Hypothalamus (tissue), 51 donors: ENCODE data around the gene ULBP2.
A peak's percentile ranks its signal among the peaks of the same experiment; 100 is the strongest.
"Not testable (repeated sequence)": the region's sequence is repeated elsewhere in the genome, so short reads cannot be mapped to it uniquely, and the experiment has no call there.

Source experiments
- DNase-seq, 51 donors: peaks; one replicate each; lab custom pipeline; 2025; lab: John Stamatoyannopoulos, UW

Gene ULBP2

DNA sequence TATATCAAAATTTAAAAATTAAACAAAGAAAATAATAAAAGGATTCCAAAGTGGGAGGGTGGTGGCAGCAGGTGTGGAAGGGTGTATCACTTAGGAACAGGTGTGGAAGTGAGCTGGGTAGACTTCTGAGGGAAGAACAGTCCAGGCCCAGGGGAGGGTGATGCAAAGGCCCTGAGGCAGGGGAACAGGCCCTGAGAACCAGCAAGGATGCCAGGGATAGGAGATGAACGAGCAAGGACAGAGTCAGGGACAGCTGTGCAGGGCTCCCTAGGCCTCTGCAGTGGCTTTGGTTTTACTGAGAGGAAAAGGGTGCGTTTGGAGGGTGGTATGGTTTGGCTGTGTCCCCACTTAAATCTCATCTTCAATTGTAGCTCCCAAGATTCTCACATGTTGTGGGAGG, 34.5 kb upstream of the ULBP2 start:
- DNase-seq: no peak

DNA sequence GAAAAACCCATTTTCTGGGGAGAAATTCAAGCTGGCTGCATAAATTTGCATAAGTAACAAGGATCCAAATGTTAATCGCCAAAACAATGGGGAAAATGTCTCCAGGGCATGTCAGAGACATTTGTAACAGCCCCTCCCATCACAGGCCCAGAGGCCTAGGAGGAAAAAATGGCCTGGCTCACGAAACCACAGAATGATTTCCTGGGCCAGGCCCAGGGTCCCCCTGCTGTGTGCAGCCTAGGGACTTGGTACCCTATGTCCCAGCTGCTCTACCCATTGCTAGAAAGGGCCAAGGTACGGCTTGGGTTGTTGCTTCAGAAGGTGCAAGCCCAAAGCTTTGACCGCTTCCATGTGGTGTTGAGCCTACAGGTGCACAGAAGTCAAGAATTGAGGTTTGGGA, 33.3 kb upstream of the ULBP2 start:
- DNase-seq: not testable (repeated sequence)

DNA sequence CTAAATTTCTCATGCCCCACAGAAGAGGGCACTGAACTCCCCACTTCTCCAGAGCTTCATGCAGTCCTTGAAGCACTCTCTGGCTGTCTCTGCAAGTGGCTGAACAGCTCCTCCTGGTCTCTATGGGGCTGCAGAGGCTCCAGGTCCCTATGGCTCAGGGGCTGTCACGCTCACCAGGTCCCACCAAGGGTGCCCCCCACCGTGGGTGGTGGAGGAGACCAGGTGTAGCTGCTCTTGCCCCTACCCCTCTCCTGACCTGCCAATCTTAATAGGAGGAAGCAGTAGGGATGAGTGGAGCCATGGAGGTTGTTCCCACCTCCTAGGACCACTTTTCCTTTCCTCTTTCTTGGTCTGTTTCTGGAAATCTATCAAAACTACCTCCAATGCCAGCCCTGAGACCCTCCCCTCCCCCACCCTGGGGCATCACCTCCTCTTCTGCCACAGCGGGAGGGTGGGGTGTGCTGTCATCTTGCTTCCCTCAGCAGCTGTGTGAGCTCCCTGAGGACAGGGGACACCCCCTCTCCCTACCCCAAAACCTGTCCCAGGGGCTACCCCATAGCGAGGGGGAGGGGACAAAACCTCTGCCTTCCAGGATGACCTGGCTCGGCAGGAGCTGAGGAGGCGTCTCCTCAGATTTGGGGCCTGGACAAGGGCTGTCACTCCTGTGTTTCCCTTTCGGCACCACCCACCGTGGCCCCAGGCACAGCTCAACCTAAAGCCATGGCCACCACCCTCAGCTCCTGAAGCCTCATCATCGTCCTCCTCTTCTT, 31.9 kb upstream of the ULBP2 start:
- no peak for DNase-seq

DNA sequence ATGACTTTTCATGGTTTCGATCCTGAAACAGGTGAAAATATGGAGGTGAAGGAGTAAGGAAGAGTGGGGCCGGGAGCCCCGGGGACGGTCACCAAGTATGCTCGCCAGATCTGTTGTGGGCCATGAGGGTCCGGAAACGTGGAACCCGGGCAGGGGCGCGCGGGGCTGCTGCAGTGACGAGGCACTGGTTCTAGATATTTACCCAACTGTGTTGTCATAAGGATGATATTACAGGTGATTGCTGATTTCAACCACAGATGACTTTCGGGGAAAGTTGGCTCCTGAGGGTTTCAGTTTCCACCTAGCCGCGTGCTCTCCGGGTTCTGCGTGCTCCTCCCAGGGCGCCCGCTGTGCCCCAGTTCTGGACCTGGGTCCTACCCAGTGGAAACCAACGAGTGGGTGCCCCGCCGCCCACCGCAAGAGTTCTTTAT, 31.1 kb upstream of the ULBP2 start:
- no peak for DNase-seq

DNA sequence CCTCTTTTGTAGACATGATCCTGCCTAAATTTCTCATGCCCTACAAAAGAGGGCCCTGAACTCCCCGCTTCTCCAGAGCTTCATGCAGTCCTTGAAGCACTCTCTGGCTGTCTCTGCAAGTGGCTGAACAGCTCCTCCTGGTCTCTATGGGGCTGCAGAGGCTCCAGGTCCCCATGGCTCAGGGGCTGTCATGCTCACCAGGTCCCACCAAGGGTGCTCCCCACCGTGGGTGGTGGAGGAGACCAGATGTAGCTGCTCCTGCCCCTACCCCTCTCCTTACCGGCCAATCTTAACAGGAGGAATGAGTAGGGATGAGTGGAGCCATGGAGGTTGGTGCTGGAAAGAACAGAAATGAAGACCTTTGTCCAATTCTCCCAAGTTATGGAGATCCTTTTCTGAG, 29.1 kb upstream of the ULBP2 start:
- DNase-seq: not testable (repeated sequence)

DNA sequence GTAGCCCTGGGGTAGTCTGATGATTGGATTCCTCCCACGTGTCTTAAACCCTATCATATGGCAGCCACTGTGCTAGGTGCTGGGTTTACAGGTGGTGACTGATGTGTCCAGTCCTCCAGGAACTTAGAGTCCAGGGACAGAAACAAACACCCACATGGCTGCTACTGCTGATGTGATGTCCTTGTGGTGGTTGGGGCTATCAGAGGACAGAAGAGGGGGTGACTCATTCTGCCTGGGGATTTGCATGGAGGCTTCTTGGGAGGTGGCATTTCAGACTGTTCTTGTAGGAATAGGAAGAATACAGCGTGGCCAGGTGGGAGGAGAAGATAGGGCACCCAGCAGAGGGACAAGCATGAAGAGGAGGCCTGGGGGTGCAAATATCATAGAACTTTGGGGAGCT, 28.7 kb upstream of the ULBP2 start:
- no peak for DNase-seq

DNA sequence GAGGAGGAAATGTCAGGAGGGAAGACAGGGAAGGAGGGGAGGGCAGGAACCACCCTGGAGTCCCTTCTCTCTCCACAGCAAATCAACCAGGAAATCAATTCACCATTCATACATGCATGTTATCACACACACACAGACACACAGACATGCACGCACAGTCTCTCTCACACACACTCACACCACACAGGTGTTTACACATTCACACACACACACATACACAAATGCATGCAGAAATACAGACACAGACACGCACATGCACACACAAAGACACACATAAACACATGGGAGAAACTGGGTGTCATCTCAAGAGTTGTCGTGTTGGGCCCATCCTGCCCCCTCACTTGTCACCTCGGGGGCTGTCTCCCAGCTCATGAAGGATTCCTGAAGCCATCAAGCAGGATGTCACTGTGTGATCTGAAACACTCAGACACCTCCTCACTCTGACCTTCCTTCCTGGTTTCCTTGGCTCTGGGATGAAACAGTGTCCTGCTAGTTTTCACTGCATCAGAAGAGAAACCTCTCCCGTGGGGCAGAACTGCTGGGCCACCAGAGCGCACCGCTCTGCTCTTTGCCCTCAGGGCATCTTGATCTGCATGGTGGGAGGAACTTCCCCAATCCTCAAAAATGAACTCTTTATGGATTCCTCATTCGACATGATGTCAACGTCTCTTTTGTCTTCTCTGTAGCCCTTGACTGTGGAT, 28.1 kb upstream of the ULBP2 start:
- DNase-seq: no peak

DNA sequence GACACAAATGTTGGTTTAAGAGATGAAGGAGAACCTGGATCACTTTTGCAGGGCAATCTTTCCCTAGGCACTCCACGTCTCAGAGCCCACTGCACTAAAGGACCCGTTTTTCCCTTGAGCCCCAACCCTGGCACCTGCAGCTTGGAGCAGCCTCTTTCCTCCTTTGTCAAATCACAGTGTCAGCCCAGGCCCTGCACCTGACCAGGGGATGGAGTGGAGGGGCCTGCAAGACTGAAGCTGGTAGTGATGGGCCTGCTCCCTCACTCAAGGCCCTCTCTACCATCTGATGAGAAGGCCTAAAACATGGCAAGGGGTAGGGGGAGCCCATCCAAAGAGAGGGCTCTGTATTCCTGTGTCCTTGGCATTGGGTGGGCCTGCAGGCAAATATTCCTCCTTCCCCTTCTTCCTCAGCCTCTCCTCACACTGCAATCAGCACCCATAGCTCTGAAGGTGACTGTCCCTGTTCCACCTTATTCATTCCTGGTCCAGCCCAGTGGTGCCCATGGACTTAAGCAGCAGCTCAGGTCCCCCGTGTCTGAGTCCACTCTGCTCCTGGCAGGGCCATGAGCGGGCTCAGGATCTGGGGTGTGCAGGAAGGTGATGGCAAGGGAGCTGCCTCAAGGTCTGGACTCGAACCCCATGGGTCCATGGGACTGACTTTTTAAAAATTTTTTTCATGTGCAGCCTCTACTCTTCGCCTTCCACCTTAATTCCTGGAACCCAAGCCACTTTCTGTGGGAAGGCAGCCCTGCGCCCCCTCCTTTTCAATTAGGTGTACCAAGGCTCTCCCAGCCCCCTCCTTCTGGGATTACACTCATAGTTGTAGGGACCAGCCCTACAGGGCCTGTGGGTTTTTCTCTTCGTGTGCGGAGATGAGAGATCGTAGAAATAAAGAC, 25.6 kb upstream of the ULBP2 start:
- no peak for DNase-seq

DNA sequence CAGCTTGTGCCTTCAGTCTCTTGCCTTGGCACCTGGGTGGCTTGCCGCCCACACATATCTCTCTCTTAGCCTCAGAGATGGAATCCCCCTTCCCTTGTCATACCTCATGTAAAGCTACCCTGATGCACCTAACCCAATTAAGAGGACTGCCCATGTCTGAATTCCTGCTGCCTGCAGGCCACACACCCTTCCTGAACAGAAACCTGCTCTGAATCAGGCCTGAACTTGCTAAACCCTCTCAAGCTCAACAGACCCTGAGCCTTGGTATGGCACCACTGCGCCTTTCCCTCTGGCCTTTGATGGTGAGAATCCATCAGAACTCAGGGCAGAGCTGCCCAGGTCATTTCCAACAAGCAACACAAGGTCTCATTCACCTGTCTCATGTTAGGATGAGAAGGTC, 24.1 kb upstream of the ULBP2 start:
- DNase-seq: no peak

DNA sequence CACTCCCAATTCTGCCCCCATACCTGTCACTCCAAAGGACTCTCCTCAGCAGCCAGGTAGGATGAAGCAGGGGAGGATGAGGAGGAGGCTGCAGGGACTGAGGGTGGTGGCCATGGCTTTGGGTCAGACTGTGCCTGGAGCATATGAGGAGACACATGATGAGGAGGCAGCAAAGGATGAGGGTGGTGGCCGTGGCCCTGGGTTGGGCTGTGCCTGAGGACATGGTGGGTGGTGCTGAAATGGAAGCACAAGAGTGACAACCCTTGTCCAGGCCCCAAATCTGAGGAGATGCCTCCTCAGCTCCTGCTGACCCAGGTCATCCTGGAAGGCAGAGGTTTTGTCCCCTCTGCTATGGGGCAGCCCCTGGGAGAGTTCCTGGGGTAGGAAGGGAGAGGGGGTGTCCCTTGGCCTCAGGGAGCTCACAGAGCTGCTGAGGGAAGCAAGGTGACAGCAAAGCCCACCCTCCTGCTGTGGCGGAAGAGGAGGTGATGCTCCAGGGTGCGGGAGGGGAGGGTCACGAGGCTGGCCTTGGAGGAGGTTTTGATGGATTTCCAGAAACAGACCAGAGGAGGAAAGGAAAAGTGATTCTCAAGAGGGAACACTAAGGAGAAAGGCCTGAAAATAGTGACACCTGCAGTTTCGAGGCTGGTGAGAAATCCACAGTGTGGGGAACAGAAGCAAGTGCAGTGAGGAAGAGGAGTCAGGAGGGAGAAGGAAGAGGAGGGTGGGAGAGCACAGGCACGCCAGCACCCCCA, 23.5 kb upstream of the ULBP2 start:
- DNase-seq: no peak

DNA sequence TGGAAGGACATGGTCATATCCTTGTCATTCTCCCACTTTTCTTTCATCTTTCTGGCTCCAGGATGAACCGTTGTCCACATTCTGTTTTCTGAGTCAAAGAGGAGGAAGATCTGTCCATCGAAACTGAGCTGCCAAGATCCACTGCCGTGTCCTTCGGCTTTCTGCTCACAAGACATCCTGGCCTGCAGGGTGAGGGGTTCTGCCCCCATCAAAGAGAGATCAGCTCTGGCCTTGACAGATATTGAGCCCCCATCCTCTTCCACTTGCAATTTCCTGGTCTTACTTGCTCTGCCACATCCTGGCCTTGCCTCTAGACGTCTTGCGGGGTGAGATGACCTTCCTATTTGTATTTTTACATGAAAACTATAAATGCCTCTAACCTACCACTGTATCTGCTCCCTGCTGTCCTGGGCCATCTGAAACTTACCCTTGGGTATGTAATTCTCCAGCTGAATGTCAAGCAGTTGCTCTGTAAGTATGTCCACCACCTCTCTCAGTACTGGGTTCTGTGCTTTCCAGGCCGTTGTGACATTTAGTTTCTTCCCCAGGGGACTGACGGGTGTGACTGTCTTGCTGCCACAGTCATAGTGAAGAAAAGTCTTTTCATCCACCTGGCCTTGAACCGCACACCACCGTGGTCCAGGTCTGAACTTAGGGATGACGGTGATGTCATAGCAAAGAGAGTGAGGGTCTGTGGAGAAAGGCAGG, 22.5 kb upstream of the ULBP2 start:
- not testable (repeated sequence) for DNase-seq

DNA sequence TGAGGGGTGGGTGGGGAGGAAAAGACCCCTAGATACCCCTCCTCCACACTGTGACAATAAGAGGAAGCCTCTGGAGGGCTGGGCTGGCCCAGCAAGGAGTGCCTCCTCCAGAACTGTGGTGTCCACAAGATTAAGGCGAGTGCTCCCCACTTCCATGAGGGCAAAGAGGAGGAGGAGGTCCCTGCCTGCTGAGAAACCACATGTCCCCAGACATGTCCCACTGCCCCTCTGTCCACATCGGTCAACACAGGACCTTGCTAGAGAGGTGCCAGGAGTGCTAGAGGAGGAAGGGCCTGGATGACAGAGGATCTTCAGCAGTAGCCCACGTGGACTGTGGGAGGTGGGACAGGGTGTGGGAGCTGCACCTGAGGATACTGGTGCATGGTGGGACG, 22.0 kb upstream of the ULBP2 start:
- no peak for DNase-seq

DNA sequence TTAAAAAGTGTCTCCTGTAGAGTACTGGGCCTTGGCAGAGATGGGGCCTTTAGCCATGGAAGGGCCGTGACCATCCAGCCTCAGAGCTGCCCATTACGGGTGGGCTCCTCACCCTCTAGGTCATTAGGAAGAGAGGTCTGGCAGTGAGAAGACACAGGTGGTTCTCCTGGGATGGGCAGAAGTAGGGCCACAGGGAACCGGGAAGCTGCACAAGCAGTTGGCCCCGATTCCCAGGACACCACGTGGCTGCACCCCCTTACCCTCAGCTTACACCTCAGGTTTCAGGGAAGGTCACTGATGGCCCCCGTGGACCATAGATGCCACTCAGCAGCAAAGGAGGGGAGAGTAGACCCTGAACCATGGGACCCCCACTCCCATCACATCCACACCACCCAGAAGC, 20.5 kb upstream of the ULBP2 start:
- no peak for DNase-seq

DNA sequence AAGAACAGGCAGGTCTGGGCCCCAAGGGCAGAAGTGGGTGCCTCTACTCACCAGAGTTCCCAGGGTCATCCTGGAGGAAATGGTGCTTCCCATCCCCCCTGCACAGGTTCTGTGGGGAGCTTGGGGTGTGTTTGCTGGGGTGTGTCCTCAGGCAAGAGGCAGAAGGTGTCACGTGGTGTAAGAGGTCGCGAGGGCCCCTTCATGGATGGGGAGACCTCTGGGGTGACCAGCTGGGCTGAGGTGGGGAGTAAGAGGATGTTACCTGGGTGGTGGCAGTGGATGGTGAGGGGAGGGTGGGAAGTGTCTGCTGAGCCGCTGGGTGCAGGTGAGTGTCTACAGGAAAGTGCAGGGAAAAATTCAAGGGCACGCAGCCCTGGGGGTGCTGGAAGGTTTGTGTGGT, 19.7 kb upstream of the ULBP2 start:
- DNase-seq: not testable (repeated sequence)

DNA sequence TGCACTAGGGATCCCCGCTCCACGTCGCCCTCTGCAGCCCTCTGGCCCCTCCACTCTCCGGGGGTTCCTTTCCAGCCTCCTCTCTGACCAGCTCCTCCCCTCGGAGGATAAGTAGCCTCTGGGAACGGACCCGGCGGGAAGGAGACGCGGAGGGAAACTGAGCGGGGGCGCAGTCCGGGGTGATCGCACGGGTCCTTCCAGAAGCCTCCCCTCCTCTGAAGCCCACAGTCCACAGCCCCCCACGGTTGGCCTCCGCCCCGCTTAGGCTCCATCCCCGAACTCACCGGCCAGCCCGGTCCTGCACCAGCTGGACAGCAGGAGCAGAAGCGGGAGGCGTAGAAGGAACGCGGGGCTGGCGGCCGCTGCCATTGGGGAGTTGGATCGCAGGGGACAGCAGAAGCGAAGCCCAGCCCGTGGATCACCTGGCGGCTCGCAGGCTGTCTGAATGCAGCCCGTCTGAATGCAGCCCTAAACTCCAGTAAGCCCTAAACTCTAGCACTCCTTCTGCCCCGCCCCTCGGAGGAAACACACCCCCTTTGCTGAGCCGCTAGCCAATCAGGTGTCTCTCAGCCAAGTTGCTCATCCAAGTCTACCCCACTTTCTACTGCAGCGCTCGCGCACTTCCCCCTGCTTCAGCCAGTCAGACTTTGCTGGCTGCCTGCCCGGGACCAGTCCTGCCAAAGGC, 19.0 kb upstream of the ULBP2 start, which contains the start of gene RAET1G:
TSS of gene RAET1G (minus strand) at position 480 of the 685 bp plus-strand sequence. CDS start at position 369, 111 bp downstream.
- peak in 48 of 51 donors; percentile 5 to 84 (median 61) for DNase-seq

DNA sequence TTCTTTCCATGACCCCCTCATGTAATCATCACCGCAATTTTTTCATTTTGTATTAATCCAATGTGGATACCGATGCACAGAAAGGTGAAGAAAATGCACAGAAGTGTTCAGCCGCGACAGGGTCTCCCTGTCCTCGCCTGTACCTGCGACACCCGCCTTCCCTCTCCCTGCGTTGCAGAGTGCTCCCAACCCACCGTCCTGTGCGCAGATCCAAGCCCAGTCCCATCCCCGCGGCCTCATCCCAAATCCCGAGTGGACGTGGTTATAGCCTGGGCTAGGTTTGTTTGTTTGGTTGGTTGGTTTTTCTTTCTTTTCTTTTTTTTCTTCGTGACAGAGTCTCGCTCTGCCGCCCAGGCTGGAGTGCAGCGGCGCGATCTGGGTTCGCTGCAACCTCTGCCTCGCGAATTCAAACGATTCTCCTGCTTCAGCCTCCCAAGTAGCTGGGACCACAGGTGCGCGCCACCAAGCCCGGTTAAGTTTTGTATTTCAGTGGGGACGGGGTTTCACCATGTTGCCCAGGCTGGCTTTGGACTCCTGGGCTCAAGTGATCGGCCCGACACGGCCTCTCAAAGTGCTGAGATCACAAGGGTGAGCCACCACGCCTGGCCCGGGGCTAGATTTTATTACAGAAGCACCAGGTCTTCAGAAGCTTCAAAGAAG, 18.4 kb upstream of the ULBP2 start:
- no peak for DNase-seq

DNA sequence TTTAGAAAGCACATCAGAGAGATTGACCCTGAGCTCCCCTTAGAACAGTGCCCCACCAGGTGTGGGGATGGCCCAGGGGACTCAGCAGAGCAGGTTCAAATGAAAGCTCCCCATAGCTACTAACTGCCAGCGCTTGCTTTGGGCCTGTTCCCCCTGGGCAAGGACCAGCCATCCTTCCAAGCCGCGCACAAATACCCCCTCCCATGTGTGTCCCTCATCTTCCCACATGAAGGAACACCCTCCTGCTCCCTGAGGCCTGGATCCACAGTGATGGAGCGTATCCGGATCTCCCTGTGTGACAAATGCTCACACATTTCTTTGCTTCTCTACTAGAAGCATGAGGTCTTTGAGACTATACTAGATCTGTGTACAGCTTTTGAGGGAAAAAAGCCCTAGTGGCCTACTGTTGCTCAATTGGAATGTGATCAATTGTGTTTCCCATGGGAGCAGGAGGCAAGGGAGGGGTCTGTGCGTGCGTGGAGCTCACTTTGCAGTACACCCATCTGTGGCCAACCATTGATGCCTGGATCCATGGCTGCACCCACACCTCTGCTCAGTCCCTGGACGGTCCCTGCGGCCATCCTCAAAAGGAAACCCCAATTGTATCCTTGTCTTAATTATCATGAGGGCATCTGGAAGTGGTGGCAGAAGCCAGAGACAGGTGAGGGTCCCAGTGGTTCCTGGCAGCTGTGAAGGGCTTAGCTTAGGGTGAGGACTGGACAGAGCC, 17.4 kb upstream of the ULBP2 start:
- no peak for DNase-seq

DNA sequence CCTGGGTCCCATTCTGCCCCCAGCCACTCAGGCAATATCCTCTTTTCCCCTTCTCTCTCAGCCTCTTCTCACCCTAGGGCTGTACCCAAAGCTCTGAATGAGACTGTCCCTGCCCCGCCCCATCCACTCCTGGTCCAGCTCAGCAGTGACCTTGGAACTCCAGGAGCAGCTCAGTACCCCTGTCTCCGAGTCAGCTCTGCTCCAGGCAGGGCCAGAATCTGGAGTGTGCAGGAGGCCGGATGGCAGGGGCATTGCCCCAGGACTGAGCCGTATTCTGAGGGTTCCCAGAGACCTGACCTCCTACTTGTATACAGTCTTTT, 16.9 kb upstream of the ULBP2 start:
- no peak for DNase-seq
